HCT116 (cell line): ENCODE results near the gene PRKN. TPM values are rescaled to one million over a fixed set of nuclear protein-coding genes. Genes with fewer than 3 reads are reported as not detected.

Source experiments
- ATAC-seq: fragments of 200-7000 bp; cut with Tn5 transposase; 2 replicates; pipeline ENCODE4 v1.9.1; 2020; ENCODE audit warnings: mild to moderate bottlenecking, moderate library complexity
- BruUV-seq: library from RNA; stranded (reverse); fragments of 400-500 nt; replicated peaks from 2 replicates; lab custom pipeline; 2021; lab: Mats Ljungman, UMichigan
- CTCF ChIA-PET: fragments of 300-600 bp; sonication (Branson Sonifier 250); formaldehyde crosslinking; loops from one replicate; lab custom pipeline; 2021; ENCODE audit warnings: antibody characterized with exemption; lab: Charles Lee
- POLR2A ChIA-PET: fragments of 300-600, 350-600 bp; sonication (Branson Sonifier 250); formaldehyde crosslinking; loops from one replicate; lab custom pipeline; 2021; ENCODE audit warnings: antibody characterized with exemption; lab: Charles Lee
- RAD21 ChIA-PET, 2 experiments: fragments of 300-600 bp; sonication (Branson Sonifier 250); formaldehyde crosslinking; loops; one replicate each; lab custom pipeline; 2023; ENCODE audit warnings: low total read pairs in 2 of 2; ENCODE audit not compliant: uncharacterized antibody in 2 of 2, unreplicated experiment in 2 of 2, low non-redundant PET in 1 of 2; lab: Charles Lee
- DNase-seq: peaks from one replicate; pipeline ENCODE4 v3.0.0-alpha.2; 2010; ENCODE audit warnings: low read depth, low spot score
- H2AFZ ChIP-seq: fragments of 200-600 bp; shearing (Covaris generic), sonication (generic); 2 replicates; pipeline ENCODE4 v1.6.1; 2017; ENCODE audit warnings: low read depth, mixed run types, mixed read lengths, antibody characterized with exemption, low read length; ENCODE audit not compliant: poor library complexity, severe bottlenecking
- H3K27ac ChIP-seq: 2 replicates; pipeline ENCODE4 v1.5.1; 2012; ENCODE audit warnings: low read depth, low read length
- H3K27me3 ChIP-seq: fragments of 200-600 bp; sonication (generic); 2 replicates; pipeline ENCODE4 v1.6.1; 2016; ENCODE audit warnings: mixed run types, low read length, mixed read lengths; ENCODE audit not compliant: insufficient read depth
- H3K36me3 ChIP-seq, 2 experiments: fragments of 200-500 bp in 1 of 2; fragments of 200-600 bp in 1 of 2; sonication (Bioruptor generic) in 1 of 2; sonication (generic) in 1 of 2; 2 replicates each; pipeline versions ENCODE4 v1.5.1 to v1.6.1; 2014 to 2016; ENCODE audit warnings: low read length in 2 of 2, inconsistent platforms in 1 of 2, mixed read lengths in 1 of 2, mixed run types in 1 of 2; ENCODE audit not compliant: insufficient read depth in 2 of 2, control insufficient read depth in 1 of 2
- H3K4me1 ChIP-seq, 2 experiments: fragments of 200-600 bp in 1 of 2; sonication (generic) in 1 of 2; 2 replicates each; pipeline versions ENCODE4 v1.5.1 to v1.6.1; 2012 to 2017; ENCODE audit warnings: low read length in 2 of 2, inconsistent platforms in 1 of 2, mild to moderate bottlenecking in 1 of 2, mixed read lengths in 1 of 2, mixed run types in 1 of 2, moderate library complexity in 1 of 2; ENCODE audit not compliant: insufficient read depth in 2 of 2, control insufficient read depth in 1 of 2
- H3K4me2 ChIP-seq: fragments of 200-600 bp; sonication (generic); 2 replicates; pipeline ENCODE4 v1.6.1; 2017; ENCODE audit warnings: mixed run types, low read length, mixed read lengths
- H3K4me3 ChIP-seq, 2 experiments: fragments of 200-600 bp in 1 of 2; sonication (generic) in 1 of 2; replicated peaks in 1 of 2; 2 replicates each; pipeline ENCODE4 v1.5.1; 2011 to 2016; ENCODE audit warnings: low read length in 2 of 2, control low read depth in 1 of 2, low read depth in 1 of 2, mild to moderate bottlenecking in 1 of 2, mixed read lengths in 1 of 2, mixed run types in 1 of 2
- H3K79me2 ChIP-seq: fragments of 200-600 bp; sonication (generic); 2 replicates; pipeline ENCODE4 v1.6.1; 2017; ENCODE audit warnings: mild to moderate bottlenecking, mixed run types, low read length, moderate library complexity, mixed read lengths; ENCODE audit not compliant: insufficient read depth
- H3K9ac ChIP-seq: fragments of 200-600 bp; sonication (generic); 2 replicates; pipeline ENCODE4 v1.6.1; 2016; ENCODE audit warnings: low read length, mixed read lengths
- H3K9me2 ChIP-seq: fragments of 200-600 bp; sonication (generic), shearing (Covaris generic); 2 replicates; pipeline ENCODE4 v1.6.1; 2017; ENCODE audit warnings: mixed run types, mild to moderate bottlenecking, moderate library complexity; ENCODE audit not compliant: insufficient read depth
- H3K9me3 ChIP-seq, 2 experiments: fragments of 200-500 bp in 1 of 2; fragments of 200-600 bp in 1 of 2; sonication (Bioruptor generic) in 1 of 2; sonication (generic) in 1 of 2; 2 replicates each; pipeline ENCODE4 v1.6.1; 2014 to 2017; ENCODE audit warnings: low read length in 2 of 2, mixed read lengths in 2 of 2, inconsistent platforms in 1 of 2, low read depth in 1 of 2, mild to moderate bottlenecking in 1 of 2, mixed run types in 1 of 2, moderate library complexity in 1 of 2; ENCODE audit not compliant: control insufficient read depth in 1 of 2, insufficient read depth in 1 of 2
- H4K20me1 ChIP-seq: fragments of 200-600 bp; sonication (generic), shearing (Covaris generic); 2 replicates; pipeline ENCODE4 v1.6.1; 2017; ENCODE audit warnings: mixed run types, mild to moderate bottlenecking, moderate library complexity; ENCODE audit not compliant: insufficient read depth
- ATF3 ChIP-seq: IDR thresholded peaks from 2 replicates; pipeline ENCODE4 v1.6.1; 2012
- CEBPB ChIP-seq: IDR thresholded peaks from 2 replicates; pipeline ENCODE4 v1.6.1; 2012; ENCODE audit warnings: low read depth
- EGR1 ChIP-seq: IDR thresholded peaks from 2 replicates; pipeline ENCODE4 v1.6.1; 2012; ENCODE audit warnings: low read depth
- ELF1 ChIP-seq: IDR thresholded peaks from 2 replicates; pipeline ENCODE4 v1.6.1; 2012; ENCODE audit warnings: low read depth, borderline replicate concordance
- EZH2 ChIP-seq: fragments of 200-600 bp; sonication (generic); IDR thresholded peaks from 2 replicates; pipeline ENCODE4 v1.6.1; 2017; ENCODE audit warnings: antibody characterized with exemption, mixed run types
- FOSL1 ChIP-seq: IDR thresholded peaks from 2 replicates; pipeline ENCODE4 v1.6.1; 2012; ENCODE audit warnings: low read depth
- JUND ChIP-seq: IDR thresholded peaks from 2 replicates; pipeline ENCODE4 v1.6.1; 2012
- MAX ChIP-seq: IDR thresholded peaks from 2 replicates; pipeline ENCODE4 v1.6.1; 2012
- POLR2A ChIP-seq: IDR thresholded peaks from 2 replicates; pipeline ENCODE4 v1.7.0; 2011; ENCODE audit warnings: borderline replicate concordance; ENCODE audit not compliant: insufficient read depth, insufficient read length; ENCODE audit errors: extremely low read depth
- POLR2AphosphoS5 ChIP-seq: IDR thresholded peaks from 2 replicates; pipeline ENCODE4 v1.6.1; 2011; ENCODE audit warnings: mild to moderate bottlenecking, low read depth, low read length, moderate library complexity
- RAD21 ChIP-seq: IDR thresholded peaks from 2 replicates; pipeline ENCODE4 v1.6.1; 2012; ENCODE audit warnings: low read depth, mild to moderate bottlenecking
- SIN3A ChIP-seq: IDR thresholded peaks from 2 replicates; pipeline ENCODE4 v1.6.1; 2012; ENCODE audit warnings: low read depth
- SP1 ChIP-seq: IDR thresholded peaks from 2 replicates; pipeline ENCODE4 v1.6.1; 2012; ENCODE audit warnings: low read depth
- TCF7L2 ChIP-seq: IDR thresholded peaks from 2 replicates; pipeline ENCODE4 v1.7.0; 2011; ENCODE audit warnings: borderline replicate concordance, inconsistent platforms; ENCODE audit not compliant: insufficient read depth, insufficient read length; ENCODE audit errors: extremely low read depth
- YY1 ChIP-seq: IDR thresholded peaks from 2 replicates; pipeline ENCODE4 v1.6.1; 2011; ENCODE audit warnings: low read length, low read depth, moderate library complexity, mild to moderate bottlenecking; ENCODE audit not compliant: insufficient replicate concordance; ENCODE audit errors: extremely low read depth
- ZBTB33 ChIP-seq: IDR thresholded peaks from 2 replicates; pipeline ENCODE4 v1.6.1; 2011; ENCODE audit warnings: mild to moderate bottlenecking, low read length, moderate library complexity; ENCODE audit not compliant: insufficient replicate concordance; ENCODE audit errors: extremely low read depth
- ZFX ChIP-seq: fragments of 450-650 bp; IDR thresholded peaks from 2 replicates; pipeline ENCODE4 v1.6.1; 2017
- ZNF274 ChIP-seq: fragments of 200-500 bp; sonication (Bioruptor generic); IDR thresholded peaks from 2 replicates; pipeline ENCODE4 v1.6.1; 2014; ENCODE audit warnings: mild to moderate bottlenecking, low read depth, low read length, inconsistent platforms
- intact Hi-C: fragments of 100-400 bp; cut with micrococcal nuclease; formaldehyde crosslinking; loops from 2 replicates; pipeline ENCODE4 v1.10.0; 2022
- total RNA-seq: library from RNA; stranded (reverse); gene quantifications from one replicate; pipeline ENCODE4 v1.2.1, GENCODE V29; 2021; ENCODE audit not compliant: unreplicated experiment
- TF ChIP-seq, protein P1 (sequence below): IDR thresholded peaks from 2 replicates; pipeline ENCODE4 v1.6.1; 2012; ENCODE audit warnings: low read depth

Gene PRKN
- total RNA-seq, 1 experiment from 2014 or later = 2.6 TPM

DNA sequence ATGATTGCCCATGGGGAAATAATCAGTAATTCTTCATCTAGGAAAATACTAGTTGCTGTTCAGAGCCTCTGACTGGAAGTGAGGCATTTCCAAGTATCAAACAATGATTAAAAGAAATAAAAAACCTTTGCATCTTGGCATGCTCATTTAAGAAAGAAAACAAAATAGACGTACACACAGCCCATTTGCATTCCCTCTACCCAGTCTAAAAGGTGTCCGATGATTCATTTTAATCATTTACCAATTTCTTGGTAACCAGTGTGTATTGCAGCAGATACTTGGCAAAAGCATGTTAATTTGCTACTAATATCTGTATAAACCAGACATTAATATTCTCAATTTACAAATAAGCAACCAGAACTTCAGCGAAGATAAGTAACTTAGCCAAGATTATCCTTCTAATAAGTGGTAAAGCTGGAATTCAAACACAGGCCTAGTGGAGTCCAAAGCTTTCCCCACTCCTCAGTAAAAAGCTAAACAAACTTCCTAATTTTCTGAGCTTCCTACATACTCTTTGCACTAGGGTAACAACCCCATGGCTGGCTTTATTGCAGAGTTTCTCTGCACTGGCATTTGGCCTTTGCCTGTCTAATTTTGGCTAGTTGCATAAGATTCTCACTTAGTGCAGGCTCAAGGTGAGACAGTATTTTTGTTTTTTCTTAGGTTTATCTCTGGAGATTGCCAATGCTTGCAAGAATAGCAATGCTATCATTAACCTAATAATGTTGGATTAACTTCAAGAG is 338.1 kb downstream of the PRKN start:
- Histone ChIP-seq H3K9me2 (no peaks in the 10 kb centered on the region), H3K79me2 (no peaks in the 10 kb centered on the region), H3K4me2 (no peak overlapping the region), H3K4me3 (no peak overlapping the region), H3K36me3 (no peaks in the 10 kb centered on the region), H3K27ac (no peak overlapping the region), H3K9me3 (peaks cover 0 to 6% of the 10 kb centered on the region in 2 experiments; a peak in 1 of 4 replicates), H3K27me3 (no peaks in the 10 kb centered on the region), H4K20me1 (no peaks in the 10 kb centered on the region), H3K9ac (no peak overlapping the region), H3K4me1 (no peaks in the 10 kb centered on the region), H2AFZ (no peak overlapping the region)
- CTCF ChIA-PET = no interaction called here
- RAD21 ChIA-PET = no interaction called here
- TF ChIP-seq CEBPB (no peak), ZBTB33 (no peak), ZNF274 (no peak), EGR1 (no peak), POLR2A (no peak), ELF1 (no peak), ZFX (no peak), TCF7L2 (no peak), SP1 (no peak), ATF3 (no peak), YY1 (no peak), SIN3A (no peak), MAX (no peak), RAD21 (no peak), FOSL1 (no peak), JUND (no peak), POLR2AphosphoS5 (no peak), EZH2 (no peak)
- TF ChIP-seq, protein P1, sequence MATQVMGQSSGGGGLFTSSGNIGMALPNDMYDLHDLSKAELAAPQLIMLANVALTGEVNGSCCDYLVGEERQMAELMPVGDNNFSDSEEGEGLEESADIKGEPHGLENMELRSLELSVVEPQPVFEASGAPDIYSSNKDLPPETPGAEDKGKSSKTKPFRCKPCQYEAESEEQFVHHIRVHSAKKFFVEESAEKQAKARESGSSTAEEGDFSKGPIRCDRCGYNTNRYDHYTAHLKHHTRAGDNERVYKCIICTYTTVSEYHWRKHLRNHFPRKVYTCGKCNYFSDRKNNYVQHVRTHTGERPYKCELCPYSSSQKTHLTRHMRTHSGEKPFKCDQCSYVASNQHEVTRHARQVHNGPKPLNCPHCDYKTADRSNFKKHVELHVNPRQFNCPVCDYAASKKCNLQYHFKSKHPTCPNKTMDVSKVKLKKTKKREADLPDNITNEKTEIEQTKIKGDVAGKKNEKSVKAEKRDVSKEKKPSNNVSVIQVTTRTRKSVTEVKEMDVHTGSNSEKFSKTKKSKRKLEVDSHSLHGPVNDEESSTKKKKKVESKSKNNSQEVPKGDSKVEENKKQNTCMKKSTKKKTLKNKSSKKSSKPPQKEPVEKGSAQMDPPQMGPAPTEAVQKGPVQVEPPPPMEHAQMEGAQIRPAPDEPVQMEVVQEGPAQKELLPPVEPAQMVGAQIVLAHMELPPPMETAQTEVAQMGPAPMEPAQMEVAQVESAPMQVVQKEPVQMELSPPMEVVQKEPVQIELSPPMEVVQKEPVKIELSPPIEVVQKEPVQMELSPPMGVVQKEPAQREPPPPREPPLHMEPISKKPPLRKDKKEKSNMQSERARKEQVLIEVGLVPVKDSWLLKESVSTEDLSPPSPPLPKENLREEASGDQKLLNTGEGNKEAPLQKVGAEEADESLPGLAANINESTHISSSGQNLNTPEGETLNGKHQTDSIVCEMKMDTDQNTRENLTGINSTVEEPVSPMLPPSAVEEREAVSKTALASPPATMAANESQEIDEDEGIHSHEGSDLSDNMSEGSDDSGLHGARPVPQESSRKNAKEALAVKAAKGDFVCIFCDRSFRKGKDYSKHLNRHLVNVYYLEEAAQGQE = no peak
- BruUV-seq = no TSS peak
- intact Hi-C loops = no loop called here
- DNase-seq (no peak), ATAC-seq (no peak)
- POLR2A ChIA-PET = no interaction called here
